B cell (primary cell): Measurements from ENCODE around the gene ARHGAP6. TPM values are rescaled to one million over a fixed set of nuclear protein-coding genes. Genes with fewer than 3 reads are reported as not detected.

Experiments
- ATAC-seq: fragments of 200-7000 bp; cut with Tn5 transposase; one replicate; pipeline ENCODE4 v1.10.0; 2021; ENCODE audit warnings: low read depth, mild to moderate bottlenecking, moderate number of reproducible peaks, moderate library complexity
- CTCF ChIA-PET: fragments of 350-600 bp; sonication (Branson Sonifier 250); formaldehyde crosslinking; loops from one replicate; lab custom pipeline; 2021; ENCODE audit warnings: antibody characterized with exemption, inconsistent platforms; lab: Charles Lee
- POLR2A ChIA-PET: fragments of 350-600 bp; sonication (Branson Sonifier 250); formaldehyde crosslinking; loops from one replicate; lab custom pipeline; 2021; ENCODE audit warnings: antibody characterized with exemption; lab: Charles Lee
- DNase-seq: peaks from one replicate; pipeline ENCODE4 v3.0.0; 2013
- H2AFZ ChIP-seq: 2 replicates; pipeline ENCODE4 v1.6.1; 2012; ENCODE audit warnings: mild to moderate bottlenecking, low read depth, low read length; ENCODE audit not compliant: insufficient read depth, poor library complexity, severe bottlenecking
- H3K27ac ChIP-seq, 2 donors: 1 replicate in 1 of 2; 2 replicates in 1 of 2; pipeline ENCODE4 v1.5.1; 2012 to 2013; ENCODE audit warnings: low read length in 2 of 2, mild to moderate bottlenecking in 2 of 2, moderate library complexity in 1 of 2
- H3K27me3 ChIP-seq, 4 experiments: fragments of 200-600 bp in 1 of 4; sonication (generic) in 1 of 4; replicated peaks in 1 of 4; 1 replicate in 2 of 4; 2 replicates in 2 of 4; pipeline versions ENCODE4 v1.6.1 to v1.7.0; 2013 to 2016; ENCODE audit warnings: low read length in 3 of 4, mild to moderate bottlenecking in 2 of 4, mixed read lengths in 1 of 4, moderate library complexity in 1 of 4; ENCODE audit not compliant: insufficient read depth in 4 of 4, control insufficient read depth in 3 of 4; ENCODE audit errors: control extremely low read depth in 1 of 4
- H3K36me3 ChIP-seq, 2 experiments: replicated peaks in 1 of 2; 1 replicate in 1 of 2; 2 replicates in 1 of 2; pipeline versions ENCODE4 v1.6.1 to v1.7.1; 2013; ENCODE audit warnings: low read length in 1 of 2; ENCODE audit not compliant: insufficient read depth in 2 of 2, control insufficient read depth in 1 of 2; ENCODE audit errors: control extremely low read depth in 1 of 2, extremely low read depth in 1 of 2
- H3K4me1 ChIP-seq, 2 donors: fragments of 200-600 bp in 1 of 2; sonication (generic) in 1 of 2; 1 replicate in 1 of 2; 2 replicates in 1 of 2; pipeline versions ENCODE4 v1.5.1 to v1.6.1; 2013 to 2017; ENCODE audit warnings: low read length in 2 of 2; ENCODE audit not compliant: control insufficient read depth in 2 of 2, insufficient read depth in 2 of 2
- H3K4me2 ChIP-seq: replicated peaks from 2 replicates; pipeline ENCODE3; 2012; ENCODE audit warnings: mild to moderate bottlenecking, low read depth, low read length; ENCODE audit not compliant: poor library complexity, severe bottlenecking
- H3K4me3 ChIP-seq, 5 experiments: fragments of 200-600 bp in 1 of 5; sonication (generic) in 1 of 5; 1 replicate in 3 of 5; 2 replicates in 2 of 5; pipeline versions ENCODE4 v1.5.1 to v1.7.0; 2011 to 2016; ENCODE audit warnings: low read length in 4 of 5, mild to moderate bottlenecking in 4 of 5, low read depth in 2 of 5, control low read depth in 1 of 5, moderate library complexity in 1 of 5; ENCODE audit not compliant: insufficient read depth in 1 of 5; ENCODE audit errors: control extremely low read depth in 1 of 5, extremely low read depth in 1 of 5
- H3K79me2 ChIP-seq: fragments of 200-600 bp; sonication (generic); one replicate; pipeline ENCODE4 v1.6.0; 2016; ENCODE audit warnings: low read length; ENCODE audit not compliant: control insufficient read depth, insufficient read depth
- H3K9ac ChIP-seq: fragments of 200-600 bp; sonication (generic); 2 replicates; pipeline ENCODE4 v1.6.1; 2017; ENCODE audit warnings: mild to moderate bottlenecking, low read length, moderate library complexity
- H3K9me3 ChIP-seq, 3 donors: one replicate each; pipeline versions ENCODE4 v1.6.1 to v1.7.1; 2013; ENCODE audit warnings: low read length in 2 of 3; ENCODE audit not compliant: control insufficient read depth in 2 of 3, insufficient read depth in 1 of 3; ENCODE audit errors: control extremely low read depth in 1 of 3
- H4K20me1 ChIP-seq: 2 replicates; pipeline ENCODE4 v1.6.0; 2012; ENCODE audit warnings: mild to moderate bottlenecking, low read length; ENCODE audit not compliant: insufficient read depth, control insufficient read depth, poor library complexity, severe bottlenecking
- H3K27ac Mint-ChIP-seq: one replicate; pipeline ENCODE4 v1.8.0; 2021; ENCODE audit warnings: mixed read lengths
- H3K27me3 Mint-ChIP-seq: one replicate; pipeline ENCODE4 v1.8.0; 2021; ENCODE audit warnings: mixed read lengths
- H3K4me1 Mint-ChIP-seq: one replicate; pipeline ENCODE4 v1.8.0; 2021; ENCODE audit warnings: mixed read lengths
- H3K4me3 Mint-ChIP-seq: one replicate; pipeline ENCODE4 v1.8.0; 2021; ENCODE audit warnings: mixed read lengths
- H3K9me3 Mint-ChIP-seq: one replicate; pipeline ENCODE4 v1.8.0; 2022; ENCODE audit warnings: mixed read lengths; ENCODE audit not compliant: insufficient read depth
- CTCF ChIP-seq: fragments of 200-600 bp; IDR thresholded peaks from one replicate; pipeline ENCODE4 v1.8.0; 2022; ENCODE audit warnings: antibody characterized with exemption, mild to moderate bottlenecking
- EZH2 ChIP-seq: IDR thresholded peaks from 2 replicates; pipeline ENCODE4 v1.6.1; 2012; ENCODE audit warnings: borderline replicate concordance, low read depth, mild to moderate bottlenecking, moderate library complexity, low read length; ENCODE audit not compliant: insufficient read depth, poor library complexity, severe bottlenecking
- whole genome bisulfite sequencing: methylation state at CpG from one replicate; pipeline ENCODE4 v1.1.5; 2013; ENCODE audit warnings: missing lambda C conversion rate; ENCODE audit not compliant: insufficient coverage; 5-methylcytosine and 5-hydroxymethylcytosine counted together
- intact Hi-C: fragments of 100-400 bp; cut with micrococcal nuclease; formaldehyde crosslinking; loops from one replicate; pipeline ENCODE4 v1.10.0; 2022
- polyA plus RNA-seq: library from polyadenylated mRNA; depleted of rRNA; stranded (reverse); fragments of >200 nt; gene quantifications from 2 replicates; pipeline ENCODE4 v1.2.3, GENCODE V29; 2012
- total RNA-seq, 2 donors: library from RNA; stranded (reverse); fragments of 120-200 nt in 1 of 2; gene quantifications; 1 replicate in 1 of 2; 2 replicates in 1 of 2; pipeline versions ENCODE4 v1.2.3 to v1.2.4, GENCODE V29; 2013 to 2022

Gene ARHGAP6
- total and polyA plus RNA-seq, 2 donors (not counting 1 experiment from before 2014, with no cell fraction given), result 1.6 to 2.6 TPM

GRCh38 chrX:11257711-11258110 lies 408.0 kb downstream of the ARHGAP6 start:
- Mint-ChIP-seq H3K4me3 (no peak overlapping the region), H3K4me1 (peaks cover 3% of the 10 kb centered on the region), H3K27ac (no peak overlapping the region), H3K9me3 (no peaks in the 10 kb centered on the region), H3K27me3 (no peaks in the 10 kb centered on the region)
- Histone ChIP-seq H3K27me3 (peaks cover 0 to 2% (median 0%) of the 10 kb centered on the region in 4 experiments), H3K9ac (no peak overlapping the region), H3K36me3 (no peaks in the 10 kb centered on the region), H4K20me1 (no peaks in the 10 kb centered on the region), H3K4me3 (no peak overlapping the region), H3K4me2 (no peak overlapping the region), H3K79me2 (no peaks in the 10 kb centered on the region), H3K9me3 (no peaks in the 10 kb centered on the region), H3K4me1 (no peaks in the 10 kb centered on the region), H3K27ac (no peak overlapping the region), H2AFZ (no peak overlapping the region)
- intact Hi-C loops, result no loop called here
- DNase-seq (no peak), ATAC-seq (no peak)
- 100% methylated on average over 2 of the region's 2 CpGs for WGBS
- ChIA-PET POLR2A (no interaction called here), CTCF (no interaction called here)
- TF ChIP-seq CTCF (no peak), EZH2 (no peak)

- no peak for ATAC-seq
- Histone ChIP-seq H3K4me2 (no peak overlapping the region), H3K9me3 (no peaks in the 10 kb centered on the region), H3K9ac (no peak overlapping the region), H3K27me3 (peaks cover 0 to 2% (median 0%) of the 10 kb centered on the region in 4 experiments), H3K27ac (no peak overlapping the region), H2AFZ (no peak overlapping the region), H3K79me2 (no peaks in the 10 kb centered on the region), H3K36me3 (no peaks in the 10 kb centered on the region), H3K4me3 (no peak overlapping the region), H4K20me1 (no peaks in the 10 kb centered on the region), H3K4me1 (no peaks in the 10 kb centered on the region)
- Mint-ChIP-seq H3K27me3 (no peaks in the 10 kb centered on the region), H3K27ac (no peak overlapping the region), H3K4me1 (peaks cover 3% of the 10 kb centered on the region), H3K4me3 (no peak overlapping the region), H3K9me3 (no peaks in the 10 kb centered on the region)
- ChIA-PET POLR2A (no interaction called here), CTCF (no interaction called here)
- intact Hi-C loops, result no loop called here
- TF ChIP-seq CTCF (no peak), EZH2 (no peak)
- no CpG with 5 or more reads among the region's 2 CpGs for WGBS
- DNase-seq, result no peak
These were observed 408.4 kb downstream of the ARHGAP6 start for GRCh38 chrX:11257290-11257689.
